HL-60/S4 treated with retinoic acid at 250 ng/mL for 4 days and 3 days (cell line): Measurements from ENCODE around the gene PROKR1.
"Not testable (repeated sequence)": the region's sequence is repeated elsewhere in the genome, so short reads cannot be mapped to it uniquely, and the experiment has no call there.

ENCODE experiments used
- in situ Hi-C: fragments of 300-500 bp; cut with MboI; formaldehyde crosslinking; loops from 2 replicates; pipeline ENCODE4 v1.7.0; 2022; ENCODE audit warnings: low sequenced_read_pairs

The PROKR1 gene

DNA sequence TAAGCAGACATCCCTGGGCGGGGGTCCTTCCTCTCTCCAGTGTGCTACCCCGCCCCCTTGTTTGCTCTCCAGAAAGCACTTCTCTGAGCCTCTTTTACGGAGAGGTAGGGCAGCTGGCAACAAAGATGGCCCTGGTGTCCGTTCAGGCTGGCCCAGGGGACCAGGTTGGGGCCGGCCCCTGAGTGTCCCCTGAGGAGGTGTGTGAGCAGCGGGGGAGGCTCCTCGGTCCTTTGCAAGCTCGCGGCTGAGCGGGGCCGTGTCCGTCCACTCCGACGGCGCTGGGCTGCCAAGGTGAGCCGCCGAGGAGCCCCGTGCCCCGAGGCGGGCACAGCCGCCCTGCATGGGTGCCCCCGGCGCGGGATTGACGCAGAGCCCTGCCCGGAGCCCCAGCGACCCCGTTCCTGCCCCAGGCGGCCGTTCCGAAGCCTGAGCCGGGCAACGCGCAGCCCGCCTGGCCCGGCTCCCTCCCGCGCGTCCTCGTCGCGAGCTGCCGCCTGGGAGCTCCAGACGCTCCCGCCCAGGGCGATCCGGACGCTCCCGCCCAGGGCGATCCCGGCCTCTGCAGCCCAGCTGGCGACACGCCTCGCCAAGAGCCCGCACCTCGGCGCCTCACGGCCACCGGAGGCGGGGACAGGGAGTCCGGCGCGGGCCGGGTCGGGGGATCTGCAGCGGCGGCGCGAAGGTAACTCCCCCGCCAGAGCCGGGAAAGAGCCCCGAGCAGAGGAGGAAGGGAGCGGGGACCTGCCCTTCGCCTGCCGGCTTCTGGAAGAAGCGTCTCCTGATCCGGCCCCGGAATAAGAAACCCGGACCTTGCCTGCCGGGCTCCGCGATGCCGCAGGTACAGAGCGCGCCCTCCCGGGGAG lies at the start of gene PROKR1:
Gene PROKR1 (plus strand): TSS at position 569 of the 863 bp plus-strand sequence. CDS start 2,243 bp downstream, outside the sequence.
- in situ Hi-C loops: no loop called here

DNA sequence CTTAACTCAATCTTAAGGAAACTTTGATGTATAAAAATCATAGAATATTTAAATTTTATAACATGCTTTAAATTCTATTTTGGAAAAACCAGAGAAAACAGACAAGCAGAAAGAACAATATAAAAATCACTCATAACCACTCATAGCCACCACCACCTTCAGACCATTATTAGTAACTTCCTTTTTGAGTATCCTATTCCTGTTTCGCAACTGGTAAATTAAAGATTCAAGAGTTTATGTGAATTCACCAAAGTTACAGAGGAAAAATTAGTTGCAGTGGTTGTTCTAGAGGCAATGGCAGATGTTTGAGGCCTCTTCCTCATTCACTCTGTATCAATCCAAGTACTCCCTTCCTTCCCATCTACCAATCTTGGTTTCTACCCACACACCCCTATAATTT lies 49.3 kb upstream of the PROKR1 start:
- in situ Hi-C loops: no loop called here

- in situ Hi-C loops: no loop called here
Observed at GRCh38 chr2:68594674-68595492, 48.5 kb upstream of the PROKR1 start.

DNA sequence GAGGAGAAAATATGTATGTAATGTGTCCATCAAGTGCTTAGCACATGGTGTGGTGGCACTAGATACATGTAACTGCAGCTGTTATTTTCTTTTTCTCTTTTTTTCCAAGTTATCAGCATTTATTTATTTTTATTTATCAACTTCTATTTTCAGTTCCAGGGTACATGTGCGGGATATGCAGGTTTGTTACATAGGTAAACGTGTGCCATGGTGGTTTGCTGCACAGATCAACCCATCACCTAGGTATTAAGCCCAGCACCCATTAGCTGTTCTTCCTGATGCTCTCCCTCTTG lies 47.9 kb upstream of the PROKR1 start:
- in situ Hi-C loops: not testable (repeated sequence)

DNA sequence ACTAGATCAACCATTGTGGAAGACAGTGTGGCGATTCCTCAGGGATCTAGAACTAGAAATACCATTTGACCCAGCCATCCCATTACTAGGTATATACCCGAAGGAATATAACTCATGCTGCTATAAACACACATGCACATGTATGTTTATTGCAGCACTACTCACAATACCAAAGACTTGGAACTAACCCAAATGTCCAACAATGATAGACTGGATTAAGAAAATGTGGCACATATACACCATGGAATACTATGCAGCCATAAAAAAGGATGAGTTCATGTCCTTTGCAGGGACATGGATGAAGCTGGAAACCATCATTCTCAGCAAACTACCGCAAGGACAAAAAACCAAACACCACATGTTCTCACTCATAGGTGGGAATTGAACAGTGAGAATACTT lies 42.9 kb upstream of the PROKR1 start:
- in situ Hi-C loops: not testable (repeated sequence)

DNA sequence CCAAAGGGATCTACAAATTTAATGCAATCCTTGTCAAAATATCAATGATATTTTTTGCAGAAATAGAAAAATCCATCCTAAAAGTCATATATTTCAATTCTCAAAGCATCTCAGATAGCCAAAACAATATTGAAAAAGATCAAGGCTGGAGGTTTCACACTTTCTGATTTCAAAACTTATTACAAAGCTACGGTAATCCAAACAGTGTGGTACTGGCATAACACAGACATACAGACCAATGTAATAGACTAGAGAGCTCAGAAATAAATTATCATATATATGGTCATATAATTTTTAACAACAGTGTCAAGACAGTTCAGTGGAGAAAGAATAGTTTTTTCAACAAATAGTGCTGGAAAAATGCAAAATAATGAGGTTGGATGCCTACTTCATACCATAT lies 40.3 kb upstream of the PROKR1 start:
- in situ Hi-C loops: no loop called here

DNA sequence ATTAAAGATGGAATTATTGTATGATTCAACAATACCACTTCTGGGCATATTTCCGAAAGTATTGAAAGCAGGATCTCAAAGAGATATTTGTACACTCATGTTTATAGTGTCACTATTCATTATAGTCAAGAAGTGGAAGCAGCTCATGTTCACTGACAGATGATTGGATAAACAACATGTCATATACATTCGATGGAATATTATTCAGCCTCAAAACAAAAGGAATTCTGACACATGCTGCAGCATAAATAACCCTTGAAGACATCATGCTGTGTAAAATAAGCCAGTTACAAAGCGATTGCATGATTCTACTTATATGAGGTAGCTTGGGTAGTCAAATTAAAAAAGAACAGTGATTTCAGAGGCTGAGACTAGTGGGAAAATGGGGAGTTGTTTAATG lies 39.3 kb upstream of the PROKR1 start:
- in situ Hi-C loops: no loop called here

- in situ Hi-C loops: no loop called here
Observed at GRCh38 chr2:68605939-68606338, 37.4 kb upstream of the PROKR1 start.

DNA sequence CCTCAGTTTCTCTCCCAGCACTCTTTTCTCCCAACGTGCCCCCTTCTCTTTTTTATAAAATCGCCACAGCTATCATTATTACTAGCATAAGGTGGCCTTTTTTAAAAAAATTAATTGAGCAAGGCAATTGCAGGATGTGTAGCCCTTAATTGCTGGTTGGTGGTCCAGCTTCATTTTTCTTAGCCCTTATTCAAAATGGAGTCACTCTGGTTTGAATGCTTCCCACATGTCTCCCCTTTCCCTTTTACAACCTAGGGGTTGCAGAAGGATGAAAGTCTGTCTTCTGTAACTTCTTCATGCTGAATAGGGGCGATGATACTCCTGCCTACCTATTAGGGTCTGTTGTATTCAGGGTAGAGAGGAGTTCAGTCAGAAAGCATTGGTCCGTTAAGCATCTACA lies 36.6 kb upstream of the PROKR1 start:
- in situ Hi-C loops: no loop called here

DNA sequence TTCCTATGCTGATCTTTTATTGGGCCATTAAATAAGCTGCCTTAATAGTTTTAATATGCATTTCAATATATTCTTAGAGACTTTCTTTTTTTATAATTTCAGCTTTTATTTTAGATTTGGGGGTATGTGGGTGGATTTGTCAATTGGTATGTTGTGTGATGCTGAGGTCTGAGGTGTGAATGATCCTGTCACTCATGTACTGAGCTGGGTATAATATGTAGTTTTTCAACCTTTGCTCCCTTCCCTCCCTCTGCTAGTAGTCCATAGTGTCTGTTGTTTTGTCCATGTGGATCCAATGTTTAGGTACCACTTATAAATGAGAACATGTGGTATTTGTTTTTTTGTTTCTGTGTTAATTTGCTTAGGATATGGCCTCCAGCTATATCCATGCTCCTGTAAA lies 35.5 kb upstream of the PROKR1 start:
- in situ Hi-C loops: no loop called here

DNA sequence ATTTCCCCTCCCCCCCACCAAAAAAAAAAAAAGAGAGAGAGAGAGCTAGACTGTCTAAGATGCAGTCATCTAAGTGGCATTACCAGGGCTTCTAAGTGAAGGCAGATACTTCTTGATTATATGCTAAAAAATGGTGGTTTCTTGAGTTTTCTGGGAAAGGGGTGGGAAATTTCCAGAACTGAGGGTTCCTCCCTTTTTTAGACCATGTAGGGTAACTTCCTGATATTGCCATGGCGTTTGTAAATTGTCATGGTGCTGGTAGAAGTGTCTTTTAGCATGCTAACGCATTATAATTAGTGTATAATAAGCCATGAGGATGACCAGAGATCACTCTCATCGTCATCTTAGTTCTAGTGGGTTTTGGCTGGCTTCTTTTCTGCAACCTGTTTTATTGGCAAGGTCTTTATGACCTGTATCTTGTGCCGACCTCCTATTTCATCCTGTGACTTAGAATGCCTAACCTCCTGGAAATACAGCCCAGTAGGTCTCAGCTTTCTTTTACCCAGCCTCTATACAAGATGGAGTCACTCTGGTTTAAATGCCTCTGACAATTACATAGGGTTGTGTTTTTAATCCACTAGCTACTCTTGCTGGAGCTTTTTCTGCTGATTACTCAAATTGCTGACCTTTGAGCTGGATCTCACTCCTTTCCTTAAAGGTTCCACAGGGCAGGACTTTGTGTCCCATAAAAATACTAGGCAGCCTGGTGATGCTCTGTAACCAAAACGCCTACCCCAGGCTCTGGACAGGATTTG lies 30.4 kb upstream of the PROKR1 start:
- in situ Hi-C loops: no loop called here

- in situ Hi-C loops: no loop called here
Observed at GRCh38 chr2:68620772-68621171, 22.6 kb upstream of the PROKR1 start.

GRCh38 chr2:68623820-68624219 lies 19.6 kb upstream of the PROKR1 start:
- in situ Hi-C loops: no loop called here

DNA sequence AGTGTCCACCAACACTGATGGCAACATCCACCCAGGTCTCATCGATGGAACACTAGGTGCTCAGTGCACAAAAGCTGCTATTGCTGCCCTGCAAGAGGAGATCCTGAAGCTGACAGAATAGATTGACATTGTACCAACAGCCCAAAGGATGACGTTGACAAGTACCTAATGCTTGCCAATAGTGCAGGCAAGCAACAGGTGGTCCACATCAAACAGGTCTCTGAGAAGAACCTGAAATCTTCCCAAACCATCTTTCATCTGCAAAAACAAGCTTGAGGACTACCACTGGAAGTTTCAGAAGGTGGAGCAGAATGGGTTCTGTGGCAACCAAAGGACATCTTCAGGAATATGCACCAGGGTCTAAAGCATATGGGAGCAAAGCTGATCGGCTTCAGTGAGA lies 15.8 kb upstream of the PROKR1 start:
- in situ Hi-C loops: no loop called here

GRCh38 chr2:68632021-68632420 lies 11.4 kb upstream of the PROKR1 start:
- in situ Hi-C loops: no loop called here

DNA sequence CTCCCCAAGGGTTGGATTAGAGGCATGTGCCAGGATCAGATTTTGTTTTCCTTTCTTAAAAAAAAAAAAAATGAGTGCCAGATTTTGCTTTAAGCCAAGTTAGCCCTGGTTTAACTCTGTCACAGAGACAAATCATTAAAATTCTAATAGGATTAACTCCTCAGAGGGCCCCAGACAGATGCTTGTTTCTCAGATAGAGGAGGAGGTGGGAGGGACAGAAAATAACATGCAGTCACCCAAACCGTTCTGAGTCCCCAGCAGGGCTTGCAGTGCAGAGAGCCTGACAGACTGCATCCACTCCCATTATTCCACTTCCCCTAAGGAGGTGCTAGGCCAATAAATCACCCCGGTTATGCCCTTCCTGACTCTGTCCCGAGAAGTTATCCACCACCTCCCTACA lies 6.3 kb upstream of the PROKR1 start:
- in situ Hi-C loops: no loop called here

DNA sequence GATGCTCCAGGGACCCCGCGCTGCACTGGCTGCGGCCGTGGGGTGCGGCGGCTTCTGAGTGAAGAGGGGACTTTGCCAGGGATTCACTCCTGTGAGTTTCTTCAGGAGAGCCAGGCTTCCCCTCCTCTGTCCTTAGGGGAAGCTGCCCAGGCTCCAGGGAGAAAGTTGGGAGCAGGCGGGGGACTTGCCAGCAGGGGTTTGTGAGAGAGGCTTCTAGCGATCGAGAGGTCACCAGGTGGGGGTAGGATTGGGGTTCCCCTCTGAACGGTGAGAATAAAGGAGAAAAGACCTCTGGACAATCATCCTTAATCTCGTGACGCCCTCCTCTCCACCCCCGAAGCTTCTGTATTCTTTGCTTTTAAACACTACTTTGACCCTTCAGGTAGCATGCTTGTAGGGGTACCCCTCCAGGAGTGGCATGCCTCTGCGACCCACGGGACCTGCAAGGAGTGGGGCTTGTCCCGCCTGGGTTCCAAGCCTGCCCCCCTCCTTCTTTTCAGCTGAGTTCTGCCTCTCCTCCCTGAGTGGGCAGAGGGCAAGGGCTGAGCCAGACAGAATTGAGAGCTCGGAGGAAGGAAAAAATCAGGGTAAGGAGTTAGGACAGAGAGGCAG lies 601 bp downstream of the PROKR1 start:
- in situ Hi-C loops: no loop called here

- in situ Hi-C loops: no loop called here
Observed at GRCh38 chr2:68645523-68645922, 2.1 kb downstream of the PROKR1 start.

- in situ Hi-C loops: no loop called here
Observed at GRCh38 chr2:68646303-68646702, 2.9 kb downstream of the PROKR1 start.

DNA sequence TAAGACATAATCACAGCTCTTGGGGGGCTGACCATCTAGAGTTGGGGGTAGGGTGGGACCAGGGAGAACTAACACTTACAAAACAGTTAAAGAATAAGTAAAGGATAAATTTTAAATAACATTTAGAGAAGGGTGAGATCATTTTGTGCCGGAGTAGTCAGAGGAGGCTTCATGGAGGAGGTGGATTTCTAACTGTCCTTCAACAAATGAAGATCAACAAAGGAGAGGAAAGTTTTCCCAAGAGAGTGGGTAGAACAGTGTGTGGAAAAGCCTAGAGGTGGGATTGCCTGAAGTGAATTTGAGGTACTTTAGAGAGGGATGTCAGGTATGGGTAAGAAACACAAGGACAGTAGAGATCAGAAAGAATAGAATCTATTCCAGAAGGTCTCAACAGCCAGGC lies 7.3 kb downstream of the PROKR1 start:
- in situ Hi-C loops: no loop called here

GRCh38 chr2:68653034-68653433 lies 9.7 kb downstream of the PROKR1 start:
- in situ Hi-C loops: no loop called here
